GM23338 (cell line): ENCODE measurements around the gene BAG5. TPM values are rescaled to one million over a fixed set of nuclear protein-coding genes. Genes with fewer than 3 reads are reported as not detected.

Experiments used
- ATAC-seq: fragments of 200-7000 bp; cut with Tn5 transposase; 3 replicates; pipeline ENCODE4 v1.9.1; 2020
- DNase-seq: peaks from one replicate; pipeline ENCODE4 v3.0.0-alpha.2; 2015; ENCODE audit warnings: low spot score
- H2AFZ ChIP-seq: fragments of 200-600 bp; sonication (generic); 2 replicates; pipeline ENCODE4 v1.8.0; 2016; ENCODE audit warnings: antibody characterized with exemption, mild to moderate bottlenecking, moderate library complexity
- H3F3A ChIP-seq: fragments of 200-600 bp; sonication (generic); replicated peaks from 2 replicates; pipeline ENCODE4 v1.8.0; 2017; ENCODE audit warnings: antibody characterized with exemption, mixed run types, low read depth
- H3K27ac ChIP-seq: fragments of 200-600 bp; sonication (generic); 2 replicates; pipeline ENCODE4 v1.6.1; 2016; ENCODE audit warnings: low read depth
- H3K27me3 ChIP-seq: fragments of 200-600 bp; sonication (generic); 2 replicates; pipeline ENCODE4 v1.8.0; 2016; ENCODE audit warnings: mild to moderate bottlenecking, mixed run types, moderate library complexity; ENCODE audit not compliant: insufficient read depth
- H3K36me3 ChIP-seq: fragments of 200-600 bp; sonication (generic); 2 replicates; pipeline ENCODE4 v1.8.0; 2016; ENCODE audit warnings: mild to moderate bottlenecking; ENCODE audit not compliant: insufficient read depth
- H3K4me1 ChIP-seq: fragments of 200-600 bp; sonication (generic); 2 replicates; pipeline ENCODE4 v1.8.0; 2016; ENCODE audit warnings: mild to moderate bottlenecking, moderate library complexity; ENCODE audit not compliant: insufficient read depth
- H3K4me2 ChIP-seq: fragments of 200-600 bp; sonication (generic); 2 replicates; pipeline ENCODE4 v1.7.1; 2017; ENCODE audit warnings: mixed run types
- H3K4me3 ChIP-seq: fragments of 200-600 bp; sonication (generic); 2 replicates; pipeline ENCODE4 v1.6.1; 2016; ENCODE audit warnings: mixed run types
- H3K79me2 ChIP-seq: fragments of 200-600 bp; sonication (generic); replicated peaks from 2 replicates; pipeline ENCODE4 v1.8.0; 2017; ENCODE audit warnings: mild to moderate bottlenecking; ENCODE audit not compliant: insufficient read depth
- H3K9me2 ChIP-seq: fragments of 200-600 bp; sonication (generic); 2 replicates; pipeline ENCODE4 v1.8.0; 2017; ENCODE audit not compliant: insufficient read depth
- H4K20me1 ChIP-seq: fragments of 200-600 bp; sonication (generic); replicated peaks from 2 replicates; pipeline ENCODE4 v1.8.0; 2017; ENCODE audit warnings: mild to moderate bottlenecking; ENCODE audit not compliant: insufficient read depth
- H3K27ac Mint-ChIP-seq: 2 replicates; pipeline ENCODE4 v1.8.0; 2020; ENCODE audit warnings: inconsistent platforms, mild to moderate bottlenecking, moderate library complexity, mixed read lengths
- H3K27me3 Mint-ChIP-seq: 3 replicates; pipeline ENCODE4 v1.8.0; 2022; ENCODE audit warnings: low read depth, mild to moderate bottlenecking, moderate library complexity, mixed read lengths, inconsistent platforms; ENCODE audit not compliant: insufficient read depth, poor library complexity
- H3K36me3 Mint-ChIP-seq: 3 replicates; pipeline ENCODE4 v1.8.0; 2021; ENCODE audit warnings: low read depth, mild to moderate bottlenecking, inconsistent platforms, moderate library complexity, mixed read lengths
- H3K4me1 Mint-ChIP-seq: 3 replicates; pipeline ENCODE4 v1.8.0; 2020; ENCODE audit warnings: mild to moderate bottlenecking, inconsistent platforms, mixed read lengths
- H3K4me3 Mint-ChIP-seq: 3 replicates; pipeline ENCODE4 v1.8.0; 2021; ENCODE audit warnings: moderate library complexity, mild to moderate bottlenecking, inconsistent platforms, mixed read lengths
- H3K9me3 Mint-ChIP-seq: 3 replicates; pipeline ENCODE4 v1.8.0; 2020; ENCODE audit warnings: moderate library complexity, mild to moderate bottlenecking, inconsistent platforms, mixed read lengths
- CREB1 ChIP-seq: fragments of 250-450 bp; sonication (Bioruptor Pico); IDR thresholded peaks from 2 replicates; pipeline ENCODE4 v1.5.0; 2020; ENCODE audit warnings: low read depth, mild to moderate bottlenecking, moderate library complexity
- ETS1 ChIP-seq: IDR thresholded peaks from 2 replicates; pipeline ENCODE4 v1.6.1; 2016; ENCODE audit warnings: antibody characterized with exemption
- EZH2 ChIP-seq: fragments of 200-600 bp; sonication (generic); IDR thresholded peaks from one replicate; pipeline ENCODE4 v1.8.0; 2017; ENCODE audit warnings: antibody characterized with exemption, mild to moderate bottlenecking, low read depth; ENCODE audit not compliant: unreplicated experiment
- JUNB ChIP-seq: IDR thresholded peaks from one replicate; pipeline ENCODE4 v1.6.1; 2016; ENCODE audit warnings: antibody characterized with exemption; ENCODE audit not compliant: unreplicated experiment
- NANOG ChIP-seq: IDR thresholded peaks from 2 replicates; pipeline ENCODE4 v1.6.1; 2016; ENCODE audit warnings: antibody characterized with exemption, borderline replicate concordance
- POLR2AphosphoS5 ChIP-seq: IDR thresholded peaks from 2 replicates; pipeline ENCODE4 v1.6.1; 2016; ENCODE audit warnings: antibody characterized with exemption, low read depth
- STAT1 ChIP-seq: IDR thresholded peaks from one replicate; pipeline ENCODE4 v1.6.1; 2016; ENCODE audit warnings: antibody characterized with exemption; ENCODE audit not compliant: unreplicated experiment
- ZNF114 ChIP-seq: fragments of 250-450 bp; sonication (Bioruptor Pico); IDR thresholded peaks from 2 replicates; pipeline ENCODE4 v1.5.0; 2020; ENCODE audit warnings: mild to moderate bottlenecking, moderate library complexity
- ZNF331 ChIP-seq: fragments of 250-450 bp; sonication (Bioruptor Pico); IDR thresholded peaks from 2 replicates; pipeline ENCODE4 v1.5.0; 2020; ENCODE audit warnings: low read depth, mild to moderate bottlenecking, moderate library complexity
- ZNF462 ChIP-seq: fragments of 250-450 bp; sonication (Bioruptor Pico); IDR thresholded peaks from 2 replicates; pipeline ENCODE4 v1.5.0; 2020; ENCODE audit warnings: mild to moderate bottlenecking, moderate library complexity
- polyA plus RNA-seq: library from polyadenylated mRNA; unstranded; fragments of >200 nt; fragmentation: Nextera tagmentation; extraction: Ambion mirVana; gene quantifications from 2 replicates; pipeline ENCODE4 v1.2.1, GENCODE V29; 2016
- total RNA-seq: library from RNA; depleted of rRNA; stranded (reverse); fragments of >200 nt; shearing (Covaris generic); gene quantifications from 2 replicates; pipeline ENCODE4 v1.2.3, GENCODE V29; 2014
- TF ChIP-seq, protein P1 (sequence below): IDR thresholded peaks from one replicate; pipeline ENCODE4 v1.6.1; 2018; ENCODE audit warnings: antibody characterized with exemption; ENCODE audit not compliant: unreplicated experiment
- TF ChIP-seq, protein P2 (sequence below), 2 experiments: fragments of 200-600 bp in 1 of 2; sonication (generic) in 1 of 2; conservative IDR thresholded peaks; 2 replicates each; pipeline versions ENCODE4 v1.5.1 to v1.6.1; 2016 to 2017; ENCODE audit warnings: antibody characterized with exemption in 2 of 2, low read depth in 2 of 2, mild to moderate bottlenecking in 2 of 2, moderate library complexity in 1 of 2

The BAG5 gene
- total and polyA plus RNA-seq, 2 experiments from 2014 or later = 21.1 to 29.2 TPM

DNA sequence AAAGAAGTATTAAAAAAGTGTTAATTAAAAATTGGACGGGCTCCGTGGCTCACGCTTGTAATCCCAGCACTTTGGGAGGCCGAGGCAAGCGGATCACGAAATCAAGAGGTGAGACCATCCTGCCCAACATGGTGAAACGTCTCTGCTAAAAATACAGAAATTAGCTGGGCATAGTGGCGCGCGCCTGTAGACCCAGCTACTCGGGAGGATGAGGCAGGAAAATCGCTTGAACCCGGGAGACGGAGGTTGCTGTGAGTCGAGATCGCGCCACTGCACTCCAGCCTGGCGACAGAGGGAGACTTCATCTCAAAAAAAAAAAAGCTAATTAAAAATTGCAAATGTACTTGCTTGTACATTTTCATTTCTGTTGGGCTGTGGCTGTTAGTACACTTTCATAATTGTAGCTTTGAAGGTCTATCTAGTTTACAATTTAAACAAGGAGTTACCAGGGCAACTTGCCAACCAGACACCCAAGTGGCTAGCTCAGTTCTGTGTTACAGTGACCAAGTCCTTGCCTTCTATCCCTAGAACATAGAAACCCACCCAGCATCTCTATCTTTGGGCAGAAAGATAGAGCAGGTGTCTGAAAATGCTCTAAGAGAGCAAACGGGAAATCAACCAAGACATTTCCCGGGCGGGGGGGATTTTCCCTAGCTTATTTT lies 1.5 kb upstream of the BAG5 start:
- H4K20me1 ChIP-seq = peaks cover 34% of the 10 kb centered on the region
- ATAC-seq (no peak), DNase-seq (no peak)
- peaks cover 31% of the 10 kb centered on the region for H3K36me3 Mint-ChIP-seq
- peaks cover 6% of the 10 kb centered on the region for H3K27me3 Mint-ChIP-seq
- peak overlapping the region; percentile 100 for H3K4me3 ChIP-seq
- H3K9me2 ChIP-seq = no peaks in the 10 kb centered on the region
- no peak overlapping the region for H3K27ac Mint-ChIP-seq
- peak overlapping the region; percentile 99 for H3K4me2 ChIP-seq
- peaks cover 20% of the 10 kb centered on the region for H3K4me1 ChIP-seq
- peaks cover 22% of the 10 kb centered on the region for H3F3A ChIP-seq
- H3K36me3 ChIP-seq = peaks cover 15% of the 10 kb centered on the region; the same call in 1 of the 2 replicates
- no peaks in the 10 kb centered on the region; the same call in 2 of the 3 replicates for H3K9me3 Mint-ChIP-seq
- peak overlapping the region; percentile 90 for H3K4me3 Mint-ChIP-seq
- H2AFZ ChIP-seq = no peak overlapping the region
- no peak overlapping the region for H3K27ac ChIP-seq
- peaks cover 36% of the 10 kb centered on the region for H3K4me1 Mint-ChIP-seq
- no peaks in the 10 kb centered on the region for H3K27me3 ChIP-seq
- TF ChIP-seq JUNB (no peak), NANOG (no peak), STAT1 (no peak), ZNF462 (no peak), ZNF331 (no peak), POLR2AphosphoS5 (no peak), ETS1 (no peak), ZNF114 (no peak), CREB1 (no peak), EZH2 (no peak)
- TF ChIP-seq, protein P1, sequence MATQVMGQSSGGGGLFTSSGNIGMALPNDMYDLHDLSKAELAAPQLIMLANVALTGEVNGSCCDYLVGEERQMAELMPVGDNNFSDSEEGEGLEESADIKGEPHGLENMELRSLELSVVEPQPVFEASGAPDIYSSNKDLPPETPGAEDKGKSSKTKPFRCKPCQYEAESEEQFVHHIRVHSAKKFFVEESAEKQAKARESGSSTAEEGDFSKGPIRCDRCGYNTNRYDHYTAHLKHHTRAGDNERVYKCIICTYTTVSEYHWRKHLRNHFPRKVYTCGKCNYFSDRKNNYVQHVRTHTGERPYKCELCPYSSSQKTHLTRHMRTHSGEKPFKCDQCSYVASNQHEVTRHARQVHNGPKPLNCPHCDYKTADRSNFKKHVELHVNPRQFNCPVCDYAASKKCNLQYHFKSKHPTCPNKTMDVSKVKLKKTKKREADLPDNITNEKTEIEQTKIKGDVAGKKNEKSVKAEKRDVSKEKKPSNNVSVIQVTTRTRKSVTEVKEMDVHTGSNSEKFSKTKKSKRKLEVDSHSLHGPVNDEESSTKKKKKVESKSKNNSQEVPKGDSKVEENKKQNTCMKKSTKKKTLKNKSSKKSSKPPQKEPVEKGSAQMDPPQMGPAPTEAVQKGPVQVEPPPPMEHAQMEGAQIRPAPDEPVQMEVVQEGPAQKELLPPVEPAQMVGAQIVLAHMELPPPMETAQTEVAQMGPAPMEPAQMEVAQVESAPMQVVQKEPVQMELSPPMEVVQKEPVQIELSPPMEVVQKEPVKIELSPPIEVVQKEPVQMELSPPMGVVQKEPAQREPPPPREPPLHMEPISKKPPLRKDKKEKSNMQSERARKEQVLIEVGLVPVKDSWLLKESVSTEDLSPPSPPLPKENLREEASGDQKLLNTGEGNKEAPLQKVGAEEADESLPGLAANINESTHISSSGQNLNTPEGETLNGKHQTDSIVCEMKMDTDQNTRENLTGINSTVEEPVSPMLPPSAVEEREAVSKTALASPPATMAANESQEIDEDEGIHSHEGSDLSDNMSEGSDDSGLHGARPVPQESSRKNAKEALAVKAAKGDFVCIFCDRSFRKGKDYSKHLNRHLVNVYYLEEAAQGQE = no peak
- TF ChIP-seq, protein P2, sequence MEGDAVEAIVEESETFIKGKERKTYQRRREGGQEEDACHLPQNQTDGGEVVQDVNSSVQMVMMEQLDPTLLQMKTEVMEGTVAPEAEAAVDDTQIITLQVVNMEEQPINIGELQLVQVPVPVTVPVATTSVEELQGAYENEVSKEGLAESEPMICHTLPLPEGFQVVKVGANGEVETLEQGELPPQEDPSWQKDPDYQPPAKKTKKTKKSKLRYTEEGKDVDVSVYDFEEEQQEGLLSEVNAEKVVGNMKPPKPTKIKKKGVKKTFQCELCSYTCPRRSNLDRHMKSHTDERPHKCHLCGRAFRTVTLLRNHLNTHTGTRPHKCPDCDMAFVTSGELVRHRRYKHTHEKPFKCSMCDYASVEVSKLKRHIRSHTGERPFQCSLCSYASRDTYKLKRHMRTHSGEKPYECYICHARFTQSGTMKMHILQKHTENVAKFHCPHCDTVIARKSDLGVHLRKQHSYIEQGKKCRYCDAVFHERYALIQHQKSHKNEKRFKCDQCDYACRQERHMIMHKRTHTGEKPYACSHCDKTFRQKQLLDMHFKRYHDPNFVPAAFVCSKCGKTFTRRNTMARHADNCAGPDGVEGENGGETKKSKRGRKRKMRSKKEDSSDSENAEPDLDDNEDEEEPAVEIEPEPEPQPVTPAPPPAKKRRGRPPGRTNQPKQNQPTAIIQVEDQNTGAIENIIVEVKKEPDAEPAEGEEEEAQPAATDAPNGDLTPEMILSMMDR (conservative IDR thresholded peaks at IDR 0.05; ENCODE audit: low read depth in 2 of 2) = no peak
- peaks cover 92% of the 10 kb centered on the region for H3K79me2 ChIP-seq
